Measurements from ENCODE around the gene DLEC1.
"Not testable (repeated sequence)": the region's sequence is repeated elsewhere in the genome, so short reads cannot be mapped to it uniquely, and the experiment has no call there.

Gene DLEC1

DNA sequence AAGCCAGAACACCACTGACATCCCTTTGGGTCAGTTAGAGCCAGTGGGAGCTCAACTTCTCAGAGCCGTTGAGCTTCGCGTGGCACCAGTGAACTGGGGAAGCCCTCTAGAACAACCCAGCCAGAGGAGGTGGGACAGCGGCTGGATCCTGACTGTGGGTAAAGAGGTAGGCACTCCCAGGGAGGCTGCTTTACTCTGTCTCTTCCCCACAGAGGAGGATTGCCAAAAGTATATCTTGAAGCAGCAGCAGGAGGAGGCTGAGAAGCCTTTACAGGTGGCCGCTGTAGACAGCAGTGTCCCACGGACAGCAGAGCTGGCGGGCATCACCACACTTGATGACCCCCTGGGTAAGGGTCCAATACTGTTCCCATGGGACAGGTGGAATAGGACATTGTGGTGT, 100.6 kb downstream of the DLEC1 start:
- no peak for DNase-seq

DNA sequence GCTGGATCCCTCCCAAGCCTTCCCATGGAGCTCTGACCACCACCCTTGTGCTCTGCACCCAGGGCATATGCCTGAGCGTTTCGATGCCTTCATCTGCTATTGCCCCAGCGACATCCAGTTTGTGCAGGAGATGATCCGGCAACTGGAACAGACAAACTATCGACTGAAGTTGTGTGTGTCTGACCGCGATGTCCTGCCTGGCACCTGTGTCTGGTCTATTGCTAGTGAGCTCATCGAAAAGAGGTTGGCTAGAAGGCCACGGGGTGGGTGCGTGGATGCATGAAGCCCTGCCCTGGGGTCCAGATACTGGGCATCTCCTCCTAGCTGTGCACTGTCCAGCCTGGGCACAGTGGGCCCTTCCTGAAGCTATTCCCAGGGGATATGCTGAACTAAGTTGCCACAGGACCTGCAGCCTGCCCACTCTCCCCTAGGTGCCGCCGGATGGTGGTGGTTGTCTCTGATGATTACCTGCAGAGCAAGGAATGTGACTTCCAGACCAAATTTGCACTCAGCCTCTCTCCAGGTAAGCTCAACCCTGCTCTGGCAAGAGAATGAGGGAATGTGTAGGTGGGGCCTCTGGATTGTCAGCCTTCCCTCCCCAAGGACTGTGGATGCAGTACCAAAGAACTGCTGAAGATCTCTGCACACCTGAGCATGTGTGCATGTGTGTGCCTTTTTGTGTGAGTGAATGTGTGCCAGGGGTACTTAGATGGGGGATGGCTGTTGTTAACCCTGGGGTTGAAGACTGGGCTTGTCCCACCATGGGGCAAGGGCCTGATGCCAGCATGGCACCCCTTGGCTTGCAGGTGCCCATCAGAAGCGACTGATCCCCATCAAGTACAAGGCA, 101.5 kb downstream of the DLEC1 start:
- DNase-seq: no peak

DNA sequence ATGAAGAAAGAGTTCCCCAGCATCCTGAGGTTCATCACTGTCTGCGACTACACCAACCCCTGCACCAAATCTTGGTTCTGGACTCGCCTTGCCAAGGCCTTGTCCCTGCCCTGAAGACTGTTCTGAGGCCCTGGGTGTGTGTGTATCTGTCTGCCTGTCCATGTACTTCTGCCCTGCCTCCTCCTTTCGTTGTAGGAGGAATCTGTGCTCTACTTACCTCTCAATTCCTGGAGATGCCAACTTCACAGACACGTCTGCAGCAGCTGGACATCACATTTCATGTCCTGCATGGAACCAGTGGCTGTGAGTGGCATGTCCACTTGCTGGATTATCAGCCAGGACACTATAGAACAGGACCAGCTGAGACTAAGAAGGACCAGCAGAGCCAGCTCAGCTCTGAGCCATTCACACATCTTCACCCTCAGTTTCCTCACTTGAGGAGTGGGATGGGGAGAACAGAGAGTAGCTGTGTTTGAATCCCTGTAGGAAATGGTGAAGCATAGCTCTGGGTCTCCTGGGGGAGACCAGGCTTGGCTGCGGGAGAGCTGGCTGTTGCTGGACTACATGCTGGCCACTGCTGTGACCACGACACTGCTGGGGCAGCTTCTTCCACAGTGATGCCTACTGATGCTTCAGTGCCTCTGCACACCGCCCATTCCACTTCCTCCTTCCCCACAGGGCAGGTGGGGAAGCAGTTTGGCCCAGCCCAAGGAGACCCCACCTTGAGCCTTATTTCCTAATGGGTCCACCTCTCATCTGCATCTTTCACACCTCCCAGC, 102.4 kb downstream of the DLEC1 start:
- DNase-seq: no peak

GRCh38 chr3:38141952-38142273, 102.9 kb downstream of the DLEC1 start:
- no peak for DNase-seq

GRCh38 chr3:38142959-38143358, 104.0 kb downstream of the DLEC1 start:
- DNase-seq: no peak

DNA sequence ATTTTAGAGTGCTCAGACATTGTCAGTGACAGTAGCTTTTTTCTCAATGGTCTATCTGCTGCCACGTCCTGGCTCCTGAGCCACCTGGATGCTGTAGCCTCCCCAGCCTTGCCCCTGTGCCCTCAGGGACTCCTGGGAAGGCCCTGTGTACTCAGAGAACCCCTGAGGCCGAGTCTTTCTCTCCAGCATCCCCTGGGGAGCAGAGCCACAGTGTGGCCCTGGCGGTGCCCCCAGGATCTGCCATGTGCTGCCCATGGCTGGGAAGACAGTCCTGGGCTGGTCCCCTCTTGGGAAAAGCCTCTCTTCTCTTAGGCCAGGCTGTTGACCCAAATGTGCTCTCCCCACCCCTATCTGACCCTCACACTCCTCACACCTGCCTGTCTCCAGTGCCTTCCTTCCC, 104.5 kb downstream of the DLEC1 start:
- DNase-seq: no peak

DNA sequence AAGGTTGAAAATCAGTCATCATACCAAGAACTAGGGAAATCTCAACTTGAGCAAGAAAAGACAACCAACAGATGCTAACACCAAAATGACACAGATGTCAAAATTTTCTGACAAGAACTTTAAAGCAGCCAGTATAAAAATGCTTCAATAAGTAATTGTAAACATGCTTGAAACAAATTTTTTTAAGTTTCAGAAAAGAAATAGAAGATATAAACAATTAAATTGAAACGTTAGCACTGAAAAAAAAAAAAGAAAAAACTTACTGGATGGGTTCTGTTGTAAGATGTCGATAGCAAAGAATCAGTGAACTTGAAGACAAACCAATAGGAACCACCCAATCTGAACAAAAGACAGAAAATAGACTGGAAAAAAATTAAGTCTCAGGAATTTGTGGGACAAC, 107.5 kb downstream of the DLEC1 start:
- DNase-seq: no peak

GRCh38 chr3:38147421-38147820, 108.4 kb downstream of the DLEC1 start:
- DNase-seq: no peak

DNA sequence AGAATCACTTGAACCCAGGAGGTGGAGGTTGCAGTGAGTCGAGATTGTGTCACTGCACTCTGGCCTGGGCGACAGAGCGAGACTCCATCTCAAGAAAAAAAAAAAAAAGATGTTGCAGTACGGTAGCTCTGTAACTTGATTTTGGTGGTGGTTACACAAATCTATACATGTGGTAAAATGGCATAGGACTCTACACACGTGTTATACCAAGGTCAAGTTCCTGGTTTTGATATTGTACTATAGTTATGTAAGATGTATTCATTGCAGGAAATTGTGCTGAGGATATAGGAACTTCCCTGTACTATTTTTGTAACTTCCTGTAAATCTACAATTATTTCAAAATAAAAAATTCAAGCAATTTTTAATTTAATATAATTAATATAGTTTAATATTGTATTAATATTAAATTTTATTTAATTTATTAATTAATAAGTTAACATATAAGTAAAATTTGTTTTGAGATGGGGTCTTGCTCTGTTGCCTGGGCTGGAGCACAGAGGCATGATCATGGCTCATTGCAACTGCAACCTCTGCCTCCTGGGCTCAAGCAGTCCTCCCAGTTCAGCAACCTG, 109.4 kb downstream of the DLEC1 start:
- DNase-seq: no peak

GRCh38 chr3:38149708-38150107, 110.7 kb downstream of the DLEC1 start:
- DNase-seq: no peak

DNA sequence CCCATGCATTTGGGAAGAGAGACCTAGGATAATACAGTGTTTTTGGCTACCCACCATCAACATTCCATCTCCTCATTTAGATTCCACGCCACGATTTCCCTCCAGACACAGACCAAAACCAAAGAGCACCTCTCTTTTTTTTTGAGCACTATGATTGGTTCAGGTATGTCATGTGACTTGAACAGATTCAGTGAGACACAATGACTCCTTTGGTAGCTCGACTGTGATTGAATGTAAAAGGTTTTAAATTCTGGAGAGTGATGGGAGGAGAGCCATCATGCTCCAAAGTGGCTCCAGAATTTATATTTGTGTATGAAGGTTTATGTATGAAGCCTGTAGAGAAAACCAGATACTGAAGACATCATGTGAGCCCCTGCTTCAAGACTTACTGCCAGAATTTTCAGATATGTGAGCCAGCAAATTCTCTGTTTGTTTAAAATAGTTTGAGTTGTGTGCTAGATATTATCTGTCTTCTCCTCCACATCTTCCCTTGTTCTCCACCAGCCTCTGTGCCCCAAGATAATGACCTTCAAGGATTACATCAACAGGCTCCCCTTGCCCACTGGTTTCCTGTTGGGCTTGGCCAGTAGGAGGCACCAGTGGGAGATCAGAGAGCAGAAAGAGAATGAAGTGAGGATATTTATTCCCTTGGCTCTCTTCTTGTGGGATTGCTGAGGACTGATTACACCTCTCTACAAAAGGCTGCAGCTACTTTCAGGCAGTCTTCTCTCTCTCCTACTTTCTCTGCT, 111.9 kb downstream of the DLEC1 start:
- DNase-seq: no peak

- DNase-seq: no peak
Observed at GRCh38 chr3:38151667-38152265, 112.8 kb downstream of the DLEC1 start.

DNA sequence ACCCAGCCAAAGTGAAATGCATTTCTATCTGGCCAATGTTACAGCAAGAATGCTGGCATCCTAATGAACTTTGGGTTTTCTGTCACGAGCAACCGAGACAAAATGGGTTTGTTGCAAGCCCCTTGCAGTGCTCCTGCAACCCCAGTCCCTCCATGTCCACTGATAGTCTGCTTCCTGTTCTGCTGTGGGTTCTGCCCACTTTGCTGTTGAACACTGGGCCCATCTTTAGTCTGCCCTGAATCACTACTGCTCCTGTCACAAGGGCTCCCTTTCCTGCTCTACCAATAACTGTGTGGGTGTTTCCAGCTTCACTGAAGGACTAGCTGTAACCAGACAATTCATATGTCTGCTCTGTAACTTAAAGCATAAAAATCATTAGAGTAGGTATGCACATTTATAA, 113.6 kb downstream of the DLEC1 start:
- no peak for DNase-seq

- no peak for DNase-seq
Observed at GRCh38 chr3:38153221-38153620, 114.2 kb downstream of the DLEC1 start.

GRCh38 chr3:38154033-38154494, 115.1 kb downstream of the DLEC1 start:
- no peak for DNase-seq

- DNase-seq: no peak
Observed at GRCh38 chr3:38154625-38155255, 115.7 kb downstream of the DLEC1 start.

DNA sequence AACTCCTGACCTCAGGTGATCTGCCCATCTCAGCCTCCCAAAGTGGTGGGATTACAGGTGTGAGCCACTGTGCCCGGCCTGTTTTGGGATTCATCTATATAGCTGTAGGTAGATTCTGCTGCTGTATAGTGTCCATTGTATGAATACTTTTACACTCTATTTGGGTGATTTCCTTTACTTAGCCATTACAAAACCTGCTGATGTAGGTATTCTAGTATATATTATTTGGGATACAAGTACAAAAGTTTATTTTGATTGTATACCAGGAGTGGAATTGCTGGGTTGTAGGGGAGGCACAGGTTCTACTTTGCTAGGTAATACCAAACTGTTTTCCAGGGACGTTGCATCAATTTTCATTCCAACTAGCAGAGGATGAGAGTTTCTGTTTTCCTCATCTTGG, 116.8 kb downstream of the DLEC1 start:
- DNase-seq: no peak

GRCh38 chr3:38157117-38157516, 118.1 kb downstream of the DLEC1 start:
- DNase-seq: no peak

GRCh38 chr3:38157595-38157994, 118.6 kb downstream of the DLEC1 start:
- DNase-seq: no peak

GRCh38 chr3:38158472-38158871, 119.5 kb downstream of the DLEC1 start:
- no peak for DNase-seq

DNA sequence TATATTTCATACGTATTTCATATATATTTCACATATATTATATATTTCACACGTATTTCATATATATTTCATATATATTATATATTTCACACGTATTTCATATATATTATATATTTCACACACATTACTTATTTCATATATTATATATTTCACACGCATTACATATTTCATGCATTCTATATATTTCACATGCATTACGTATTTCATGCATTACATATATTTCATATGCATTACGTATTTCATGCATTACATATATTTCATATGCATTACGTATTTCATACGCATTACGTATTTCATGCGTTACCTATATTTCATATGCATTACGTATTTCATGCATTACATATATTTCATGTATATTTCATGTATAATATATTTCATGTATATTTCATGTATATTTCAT, 121.7 kb downstream of the DLEC1 start:
- not testable (repeated sequence) for DNase-seq

DNA sequence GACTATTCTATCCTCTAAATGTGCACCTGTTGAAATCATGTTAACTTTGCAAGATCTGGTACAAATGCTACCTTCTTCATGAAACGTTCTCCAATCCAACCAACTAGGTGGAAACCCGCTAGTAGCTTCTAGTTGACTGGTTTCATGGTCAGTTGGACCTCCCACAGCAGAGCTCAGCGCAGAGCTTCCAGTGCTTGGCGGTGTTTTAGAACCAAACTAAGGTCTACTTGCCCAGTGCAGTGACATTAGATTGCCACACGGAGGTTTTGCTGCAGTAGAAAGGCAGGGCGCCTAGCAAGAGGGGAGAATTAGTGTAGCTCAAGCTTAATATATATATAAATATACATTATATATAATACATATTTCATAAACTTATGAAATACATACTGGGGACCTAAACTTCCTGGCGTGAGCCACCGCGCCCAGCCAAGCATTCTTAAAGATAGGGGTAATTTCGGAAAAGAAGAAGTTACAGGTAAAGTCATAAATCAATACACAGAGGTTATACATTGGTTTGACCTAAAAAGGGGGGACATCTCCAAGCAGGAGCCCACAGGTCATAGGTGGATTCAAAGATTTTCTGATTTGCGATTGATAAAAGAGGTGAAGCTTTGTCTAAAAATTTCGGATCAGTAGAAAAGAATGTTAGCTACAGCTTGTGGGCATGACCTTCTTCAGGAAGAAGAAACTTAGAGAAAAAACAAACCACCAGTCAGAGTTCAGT, 124.3 kb downstream of the DLEC1 start:
- no peak for DNase-seq
